GM23338 (cell line): Measurements from ENCODE around the gene SELP. TPM values are rescaled to one million over a fixed set of nuclear protein-coding genes. Genes with fewer than 3 reads are reported as not detected.

Source experiments
- ATAC-seq: fragments of 200-7000 bp; cut with Tn5 transposase; 3 replicates; pipeline ENCODE4 v1.9.1; 2020
- DNase-seq: peaks from one replicate; pipeline ENCODE4 v3.0.0-alpha.2; 2015; ENCODE audit warnings: low spot score
- H2AFZ ChIP-seq: fragments of 200-600 bp; sonication (generic); 2 replicates; pipeline ENCODE4 v1.8.0; 2016; ENCODE audit warnings: antibody characterized with exemption, mild to moderate bottlenecking, moderate library complexity
- H3F3A ChIP-seq: fragments of 200-600 bp; sonication (generic); replicated peaks from 2 replicates; pipeline ENCODE4 v1.8.0; 2017; ENCODE audit warnings: antibody characterized with exemption, mixed run types, low read depth
- H3K27ac ChIP-seq: fragments of 200-600 bp; sonication (generic); 2 replicates; pipeline ENCODE4 v1.6.1; 2016; ENCODE audit warnings: low read depth
- H3K27me3 ChIP-seq: fragments of 200-600 bp; sonication (generic); 2 replicates; pipeline ENCODE4 v1.8.0; 2016; ENCODE audit warnings: mild to moderate bottlenecking, mixed run types, moderate library complexity; ENCODE audit not compliant: insufficient read depth
- H3K36me3 ChIP-seq: fragments of 200-600 bp; sonication (generic); 2 replicates; pipeline ENCODE4 v1.8.0; 2016; ENCODE audit warnings: mild to moderate bottlenecking; ENCODE audit not compliant: insufficient read depth
- H3K4me1 ChIP-seq: fragments of 200-600 bp; sonication (generic); 2 replicates; pipeline ENCODE4 v1.8.0; 2016; ENCODE audit warnings: mild to moderate bottlenecking, moderate library complexity; ENCODE audit not compliant: insufficient read depth
- H3K4me2 ChIP-seq: fragments of 200-600 bp; sonication (generic); 2 replicates; pipeline ENCODE4 v1.7.1; 2017; ENCODE audit warnings: mixed run types
- H3K4me3 ChIP-seq: fragments of 200-600 bp; sonication (generic); 2 replicates; pipeline ENCODE4 v1.6.1; 2016; ENCODE audit warnings: mixed run types
- H3K79me2 ChIP-seq: fragments of 200-600 bp; sonication (generic); replicated peaks from 2 replicates; pipeline ENCODE4 v1.8.0; 2017; ENCODE audit warnings: mild to moderate bottlenecking; ENCODE audit not compliant: insufficient read depth
- H3K9me2 ChIP-seq: fragments of 200-600 bp; sonication (generic); 2 replicates; pipeline ENCODE4 v1.8.0; 2017; ENCODE audit not compliant: insufficient read depth
- H4K20me1 ChIP-seq: fragments of 200-600 bp; sonication (generic); replicated peaks from 2 replicates; pipeline ENCODE4 v1.8.0; 2017; ENCODE audit warnings: mild to moderate bottlenecking; ENCODE audit not compliant: insufficient read depth
- H3K27ac Mint-ChIP-seq: 2 replicates; pipeline ENCODE4 v1.8.0; 2020; ENCODE audit warnings: inconsistent platforms, mild to moderate bottlenecking, moderate library complexity, mixed read lengths
- H3K27me3 Mint-ChIP-seq: 3 replicates; pipeline ENCODE4 v1.8.0; 2022; ENCODE audit warnings: low read depth, mild to moderate bottlenecking, moderate library complexity, mixed read lengths, inconsistent platforms; ENCODE audit not compliant: insufficient read depth, poor library complexity
- H3K36me3 Mint-ChIP-seq: 3 replicates; pipeline ENCODE4 v1.8.0; 2021; ENCODE audit warnings: low read depth, mild to moderate bottlenecking, inconsistent platforms, moderate library complexity, mixed read lengths
- H3K4me1 Mint-ChIP-seq: 3 replicates; pipeline ENCODE4 v1.8.0; 2020; ENCODE audit warnings: mild to moderate bottlenecking, inconsistent platforms, mixed read lengths
- H3K4me3 Mint-ChIP-seq: 3 replicates; pipeline ENCODE4 v1.8.0; 2021; ENCODE audit warnings: moderate library complexity, mild to moderate bottlenecking, inconsistent platforms, mixed read lengths
- H3K9me3 Mint-ChIP-seq: 3 replicates; pipeline ENCODE4 v1.8.0; 2020; ENCODE audit warnings: moderate library complexity, mild to moderate bottlenecking, inconsistent platforms, mixed read lengths
- CREB1 ChIP-seq: fragments of 250-450 bp; sonication (Bioruptor Pico); IDR thresholded peaks from 2 replicates; pipeline ENCODE4 v1.5.0; 2020; ENCODE audit warnings: low read depth, mild to moderate bottlenecking, moderate library complexity
- EZH2 ChIP-seq: fragments of 200-600 bp; sonication (generic); IDR thresholded peaks from one replicate; pipeline ENCODE4 v1.8.0; 2017; ENCODE audit warnings: antibody characterized with exemption, mild to moderate bottlenecking, low read depth; ENCODE audit not compliant: unreplicated experiment
- EZH2phosphoT487 ChIP-seq: fragments of 200-600 bp; sonication (generic); IDR thresholded peaks from one replicate; pipeline ENCODE4 v1.8.1; 2018; ENCODE audit warnings: antibody characterized with exemption; ENCODE audit not compliant: unreplicated experiment
- JUNB ChIP-seq: IDR thresholded peaks from one replicate; pipeline ENCODE4 v1.6.1; 2016; ENCODE audit warnings: antibody characterized with exemption; ENCODE audit not compliant: unreplicated experiment
- NANOG ChIP-seq: IDR thresholded peaks from 2 replicates; pipeline ENCODE4 v1.6.1; 2016; ENCODE audit warnings: antibody characterized with exemption, borderline replicate concordance
- POLR2AphosphoS5 ChIP-seq: IDR thresholded peaks from 2 replicates; pipeline ENCODE4 v1.6.1; 2016; ENCODE audit warnings: antibody characterized with exemption, low read depth
- STAT1 ChIP-seq: IDR thresholded peaks from one replicate; pipeline ENCODE4 v1.6.1; 2016; ENCODE audit warnings: antibody characterized with exemption; ENCODE audit not compliant: unreplicated experiment
- ZNF114 ChIP-seq: fragments of 250-450 bp; sonication (Bioruptor Pico); IDR thresholded peaks from 2 replicates; pipeline ENCODE4 v1.5.0; 2020; ENCODE audit warnings: mild to moderate bottlenecking, moderate library complexity
- ZNF331 ChIP-seq: fragments of 250-450 bp; sonication (Bioruptor Pico); IDR thresholded peaks from 2 replicates; pipeline ENCODE4 v1.5.0; 2020; ENCODE audit warnings: low read depth, mild to moderate bottlenecking, moderate library complexity
- polyA plus RNA-seq: library from polyadenylated mRNA; unstranded; fragments of >200 nt; fragmentation: Nextera tagmentation; extraction: Ambion mirVana; gene quantifications from 2 replicates; pipeline ENCODE4 v1.2.1, GENCODE V29; 2016
- total RNA-seq: library from RNA; depleted of rRNA; stranded (reverse); fragments of >200 nt; shearing (Covaris generic); gene quantifications from 2 replicates; pipeline ENCODE4 v1.2.3, GENCODE V29; 2014
- TF ChIP-seq, protein P1 (sequence below): fragments of 250-450 bp; sonication (Bioruptor Pico); IDR thresholded peaks from 2 replicates; pipeline ENCODE4 v1.5.0; 2020; ENCODE audit warnings: mild to moderate bottlenecking, moderate library complexity
- TF ChIP-seq, protein P2 (sequence below): IDR thresholded peaks from 2 replicates; pipeline ENCODE4 v1.6.1; 2016; ENCODE audit warnings: antibody characterized with exemption
- TF ChIP-seq, protein P3 (sequence below), 2 experiments: fragments of 200-600 bp in 1 of 2; sonication (generic) in 1 of 2; conservative IDR thresholded peaks; 2 replicates each; pipeline versions ENCODE4 v1.5.1 to v1.6.1; 2016 to 2017; ENCODE audit warnings: antibody characterized with exemption in 2 of 2, low read depth in 2 of 2, mild to moderate bottlenecking in 2 of 2, moderate library complexity in 1 of 2
- TF ChIP-seq, protein P4 (sequence below): IDR thresholded peaks from one replicate; pipeline ENCODE4 v1.6.1; 2018; ENCODE audit warnings: antibody characterized with exemption; ENCODE audit not compliant: unreplicated experiment

The SELP gene
- total and polyA plus RNA-seq, 2 experiments from 2014 or later, result not detected

DNA sequence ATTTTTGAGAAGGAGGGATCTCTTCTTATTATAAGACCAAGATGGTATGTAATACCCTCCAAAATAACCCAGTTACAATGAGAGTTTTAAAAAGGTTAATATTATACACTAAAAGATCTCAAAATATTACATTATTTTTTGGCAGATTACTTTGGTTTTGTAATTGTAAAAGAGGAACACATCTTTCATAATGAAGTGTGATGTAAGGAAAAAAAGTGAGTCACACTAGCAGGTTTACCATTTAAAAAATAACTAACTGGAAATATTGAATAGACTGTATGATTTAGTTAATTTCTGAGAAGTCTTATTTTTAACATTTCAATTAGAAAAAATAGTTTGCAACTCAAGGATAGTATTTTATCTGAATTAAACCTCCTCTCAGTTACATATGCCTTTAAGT, 44.7 kb downstream of the SELP start:
- Mint-ChIP-seq H3K27ac (no peak overlapping the region), H3K4me1 (peaks cover 5% of the 10 kb centered on the region; the same call in 1 of the 3 replicates), H3K4me3 (no peak overlapping the region)

More for the DNA sequence above, 44.7 kb downstream of the SELP start:
- Histone ChIP-seq H3K27me3 (no peaks in the 10 kb centered on the region), H3K4me2 (no peak overlapping the region), H3F3A (no peaks in the 10 kb centered on the region; the same call in 1 of the 2 replicates), H4K20me1 (no peaks in the 10 kb centered on the region), H3K9me2 (no peaks in the 10 kb centered on the region), H3K4me1 (peaks cover 4% of the 10 kb centered on the region; the same call in 1 of the 2 replicates), H2AFZ (no peak overlapping the region), H3K4me3 (no peak overlapping the region), H3K27ac (no peak overlapping the region), H3K36me3 (no peaks in the 10 kb centered on the region), H3K79me2 (no peaks in the 10 kb centered on the region)
- TF ChIP-seq ZNF331 (no peak), ZNF114 (CRISPR knock-in tag) (no peak), EZH2phosphoT487 (no peak), STAT1 (no peak), CREB1 (CRISPR knock-in tag) (no peak), POLR2AphosphoS5 (no peak), EZH2 (no peak), JUNB (no peak), NANOG (no peak)
- TF ChIP-seq, protein P1, sequence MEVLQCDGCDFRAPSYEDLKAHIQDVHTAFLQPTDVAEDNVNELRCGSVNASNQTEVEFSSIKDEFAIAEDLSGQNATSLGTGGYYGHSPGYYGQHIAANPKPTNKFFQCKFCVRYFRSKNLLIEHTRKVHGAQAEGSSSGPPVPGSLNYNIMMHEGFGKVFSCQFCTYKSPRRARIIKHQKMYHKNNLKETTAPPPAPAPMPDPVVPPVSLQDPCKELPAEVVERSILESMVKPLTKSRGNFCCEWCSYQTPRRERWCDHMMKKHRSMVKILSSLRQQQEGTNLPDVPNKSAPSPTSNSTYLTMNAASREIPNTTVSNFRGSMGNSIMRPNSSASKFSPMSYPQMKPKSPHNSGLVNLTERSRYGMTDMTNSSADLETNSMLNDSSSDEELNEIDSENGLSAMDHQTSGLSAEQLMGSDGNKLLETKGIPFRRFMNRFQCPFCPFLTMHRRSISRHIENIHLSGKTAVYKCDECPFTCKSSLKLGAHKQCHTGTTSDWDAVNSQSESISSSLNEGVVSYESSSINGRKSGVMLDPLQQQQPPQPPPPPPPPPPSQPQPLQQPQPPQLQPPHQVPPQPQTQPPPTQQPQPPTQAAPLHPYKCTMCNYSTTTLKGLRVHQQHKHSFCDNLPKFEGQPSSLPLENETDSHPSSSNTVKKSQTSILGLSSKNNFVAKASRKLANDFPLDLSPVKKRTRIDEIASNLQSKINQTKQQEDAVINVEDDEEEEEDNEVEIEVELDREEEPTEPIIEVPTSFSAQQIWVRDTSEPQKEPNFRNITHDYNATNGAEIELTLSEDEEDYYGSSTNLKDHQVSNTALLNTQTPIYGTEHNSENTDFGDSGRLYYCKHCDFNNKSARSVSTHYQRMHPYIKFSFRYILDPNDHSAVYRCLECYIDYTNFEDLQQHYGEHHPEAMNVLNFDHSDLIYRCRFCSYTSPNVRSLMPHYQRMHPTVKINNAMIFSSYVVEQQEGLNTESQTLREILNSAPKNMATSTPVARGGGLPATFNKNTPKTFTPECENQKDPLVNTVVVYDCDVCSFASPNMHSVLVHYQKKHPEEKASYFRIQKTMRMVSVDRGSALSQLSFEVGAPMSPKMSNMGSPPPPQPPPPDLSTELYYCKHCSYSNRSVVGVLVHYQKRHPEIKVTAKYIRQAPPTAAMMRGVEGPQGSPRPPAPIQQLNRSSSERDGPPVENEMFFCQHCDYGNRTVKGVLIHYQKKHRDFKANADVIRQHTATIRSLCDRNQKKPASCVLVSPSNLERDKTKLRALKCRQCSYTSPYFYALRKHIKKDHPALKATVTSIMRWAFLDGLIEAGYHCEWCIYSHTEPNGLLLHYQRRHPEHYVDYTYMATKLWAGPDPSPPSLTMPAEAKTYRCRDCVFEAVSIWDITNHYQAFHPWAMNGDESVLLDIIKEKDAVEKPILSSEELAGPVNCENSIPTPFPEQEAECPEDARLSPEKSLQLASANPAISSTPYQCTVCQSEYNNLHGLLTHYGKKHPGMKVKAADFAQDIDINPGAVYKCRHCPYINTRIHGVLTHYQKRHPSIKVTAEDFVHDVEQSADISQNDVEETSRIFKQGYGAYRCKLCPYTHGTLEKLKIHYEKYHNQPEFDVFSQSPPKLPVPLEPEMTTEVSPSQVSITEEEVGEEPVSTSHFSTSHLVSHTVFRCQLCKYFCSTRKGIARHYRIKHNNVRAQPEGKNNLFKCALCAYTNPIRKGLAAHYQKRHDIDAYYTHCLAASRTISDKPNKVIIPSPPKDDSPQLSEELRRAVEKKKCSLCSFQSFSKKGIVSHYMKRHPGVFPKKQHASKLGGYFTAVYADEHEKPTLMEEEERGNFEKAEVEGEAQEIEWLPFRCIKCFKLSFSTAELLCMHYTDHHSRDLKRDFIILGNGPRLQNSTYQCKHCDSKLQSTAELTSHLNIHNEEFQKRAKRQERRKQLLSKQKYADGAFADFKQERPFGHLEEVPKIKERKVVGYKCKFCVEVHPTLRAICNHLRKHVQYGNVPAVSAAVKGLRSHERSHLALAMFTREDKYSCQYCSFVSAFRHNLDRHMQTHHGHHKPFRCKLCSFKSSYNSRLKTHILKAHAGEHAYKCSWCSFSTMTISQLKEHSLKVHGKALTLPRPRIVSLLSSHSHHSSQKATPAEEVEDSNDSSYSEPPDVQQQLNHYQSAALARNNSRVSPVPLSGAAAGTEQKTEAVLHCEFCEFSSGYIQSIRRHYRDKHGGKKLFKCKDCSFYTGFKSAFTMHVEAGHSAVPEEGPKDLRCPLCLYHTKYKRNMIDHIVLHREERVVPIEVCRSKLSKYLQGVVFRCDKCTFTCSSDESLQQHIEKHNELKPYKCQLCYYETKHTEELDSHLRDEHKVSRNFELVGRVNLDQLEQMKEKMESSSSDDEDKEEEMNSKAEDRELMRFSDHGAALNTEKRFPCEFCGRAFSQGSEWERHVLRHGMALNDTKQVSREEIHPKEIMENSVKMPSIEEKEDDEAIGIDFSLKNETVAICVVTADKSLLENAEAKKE (CRISPR knock-in tag), result no peak
- TF ChIP-seq, protein P2, sequence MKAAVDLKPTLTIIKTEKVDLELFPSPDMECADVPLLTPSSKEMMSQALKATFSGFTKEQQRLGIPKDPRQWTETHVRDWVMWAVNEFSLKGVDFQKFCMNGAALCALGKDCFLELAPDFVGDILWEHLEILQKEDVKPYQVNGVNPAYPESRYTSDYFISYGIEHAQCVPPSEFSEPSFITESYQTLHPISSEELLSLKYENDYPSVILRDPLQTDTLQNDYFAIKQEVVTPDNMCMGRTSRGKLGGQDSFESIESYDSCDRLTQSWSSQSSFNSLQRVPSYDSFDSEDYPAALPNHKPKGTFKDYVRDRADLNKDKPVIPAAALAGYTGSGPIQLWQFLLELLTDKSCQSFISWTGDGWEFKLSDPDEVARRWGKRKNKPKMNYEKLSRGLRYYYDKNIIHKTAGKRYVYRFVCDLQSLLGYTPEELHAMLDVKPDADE, result no peak
- TF ChIP-seq, protein P3, sequence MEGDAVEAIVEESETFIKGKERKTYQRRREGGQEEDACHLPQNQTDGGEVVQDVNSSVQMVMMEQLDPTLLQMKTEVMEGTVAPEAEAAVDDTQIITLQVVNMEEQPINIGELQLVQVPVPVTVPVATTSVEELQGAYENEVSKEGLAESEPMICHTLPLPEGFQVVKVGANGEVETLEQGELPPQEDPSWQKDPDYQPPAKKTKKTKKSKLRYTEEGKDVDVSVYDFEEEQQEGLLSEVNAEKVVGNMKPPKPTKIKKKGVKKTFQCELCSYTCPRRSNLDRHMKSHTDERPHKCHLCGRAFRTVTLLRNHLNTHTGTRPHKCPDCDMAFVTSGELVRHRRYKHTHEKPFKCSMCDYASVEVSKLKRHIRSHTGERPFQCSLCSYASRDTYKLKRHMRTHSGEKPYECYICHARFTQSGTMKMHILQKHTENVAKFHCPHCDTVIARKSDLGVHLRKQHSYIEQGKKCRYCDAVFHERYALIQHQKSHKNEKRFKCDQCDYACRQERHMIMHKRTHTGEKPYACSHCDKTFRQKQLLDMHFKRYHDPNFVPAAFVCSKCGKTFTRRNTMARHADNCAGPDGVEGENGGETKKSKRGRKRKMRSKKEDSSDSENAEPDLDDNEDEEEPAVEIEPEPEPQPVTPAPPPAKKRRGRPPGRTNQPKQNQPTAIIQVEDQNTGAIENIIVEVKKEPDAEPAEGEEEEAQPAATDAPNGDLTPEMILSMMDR (conservative IDR thresholded peaks at IDR 0.05; ENCODE audit: low read depth in 2 of 2), result no peak
- TF ChIP-seq, protein P4, sequence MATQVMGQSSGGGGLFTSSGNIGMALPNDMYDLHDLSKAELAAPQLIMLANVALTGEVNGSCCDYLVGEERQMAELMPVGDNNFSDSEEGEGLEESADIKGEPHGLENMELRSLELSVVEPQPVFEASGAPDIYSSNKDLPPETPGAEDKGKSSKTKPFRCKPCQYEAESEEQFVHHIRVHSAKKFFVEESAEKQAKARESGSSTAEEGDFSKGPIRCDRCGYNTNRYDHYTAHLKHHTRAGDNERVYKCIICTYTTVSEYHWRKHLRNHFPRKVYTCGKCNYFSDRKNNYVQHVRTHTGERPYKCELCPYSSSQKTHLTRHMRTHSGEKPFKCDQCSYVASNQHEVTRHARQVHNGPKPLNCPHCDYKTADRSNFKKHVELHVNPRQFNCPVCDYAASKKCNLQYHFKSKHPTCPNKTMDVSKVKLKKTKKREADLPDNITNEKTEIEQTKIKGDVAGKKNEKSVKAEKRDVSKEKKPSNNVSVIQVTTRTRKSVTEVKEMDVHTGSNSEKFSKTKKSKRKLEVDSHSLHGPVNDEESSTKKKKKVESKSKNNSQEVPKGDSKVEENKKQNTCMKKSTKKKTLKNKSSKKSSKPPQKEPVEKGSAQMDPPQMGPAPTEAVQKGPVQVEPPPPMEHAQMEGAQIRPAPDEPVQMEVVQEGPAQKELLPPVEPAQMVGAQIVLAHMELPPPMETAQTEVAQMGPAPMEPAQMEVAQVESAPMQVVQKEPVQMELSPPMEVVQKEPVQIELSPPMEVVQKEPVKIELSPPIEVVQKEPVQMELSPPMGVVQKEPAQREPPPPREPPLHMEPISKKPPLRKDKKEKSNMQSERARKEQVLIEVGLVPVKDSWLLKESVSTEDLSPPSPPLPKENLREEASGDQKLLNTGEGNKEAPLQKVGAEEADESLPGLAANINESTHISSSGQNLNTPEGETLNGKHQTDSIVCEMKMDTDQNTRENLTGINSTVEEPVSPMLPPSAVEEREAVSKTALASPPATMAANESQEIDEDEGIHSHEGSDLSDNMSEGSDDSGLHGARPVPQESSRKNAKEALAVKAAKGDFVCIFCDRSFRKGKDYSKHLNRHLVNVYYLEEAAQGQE, result no peak
- Mint-ChIP-seq H3K9me3 (no peaks in the 10 kb centered on the region), H3K36me3 (no peaks in the 10 kb centered on the region), H3K27me3 (no peaks in the 10 kb centered on the region)
- DNase-seq (no peak), ATAC-seq (no peak)
